Skeletal muscle tissue (tissue), 4 donors: Measurements from ENCODE around the gene TMIGD3. TPM values are rescaled to one million over a fixed set of nuclear protein-coding genes. Genes with fewer than 3 reads are reported as not detected.
"Not testable (repeated sequence)": the region's sequence is repeated elsewhere in the genome, so short reads cannot be mapped to it uniquely, and the experiment has no call there.

Source experiments
- H3K27ac ChIP-seq: one replicate; pipeline ENCODE4 v1.7.0; 2013; ENCODE audit warnings: mild to moderate bottlenecking, low read depth, low read length, inconsistent platforms
- H3K27me3 ChIP-seq, 3 donors: one replicate each; pipeline ENCODE4 v1.7.0; 2013; ENCODE audit warnings: low read length in 3 of 3; ENCODE audit not compliant: control insufficient read depth in 3 of 3, insufficient read depth in 3 of 3
- H3K36me3 ChIP-seq, 3 donors: one replicate each; pipeline ENCODE4 v1.7.0; 2013; ENCODE audit warnings: low read length in 3 of 3; ENCODE audit not compliant: control insufficient read depth in 3 of 3, insufficient read depth in 3 of 3
- H3K4me1 ChIP-seq, 3 donors: one replicate each; pipeline ENCODE4 v1.7.0; 2013; ENCODE audit warnings: low read length in 3 of 3, mild to moderate bottlenecking in 3 of 3; ENCODE audit not compliant: control insufficient read depth in 3 of 3, insufficient read depth in 3 of 3
- H3K4me3 ChIP-seq, 3 donors: one replicate each; pipeline ENCODE4 v1.7.0; 2013; ENCODE audit warnings: low read length in 3 of 3
- H3K9ac ChIP-seq, 3 donors: one replicate each; pipeline ENCODE4 v1.7.0; 2013; ENCODE audit warnings: low read length in 3 of 3, mild to moderate bottlenecking in 3 of 3, moderate library complexity in 2 of 3, low read depth in 1 of 3
- H3K9me3 ChIP-seq, 3 donors: one replicate each; pipeline ENCODE4 v1.7.0; 2013; ENCODE audit warnings: low read length in 3 of 3; ENCODE audit not compliant: control insufficient read depth in 3 of 3
- total RNA-seq: library from RNA; depleted of rRNA; stranded (reverse); fragments of >200 nt; gene quantifications from one replicate; pipeline ENCODE4 v1.2.3, GENCODE V29; 2014
- donor health status: Osteomylitis.

Gene TMIGD3
- total RNA-seq, result 1.6 TPM

GRCh38 chr1:111503585-111504060 lies at the start of gene TMIGD3, which contains the start of gene ADORA3:
Gene TMIGD3, minus strand, starts transcription at chr1:111503633. Its CDS starts 279 bp downstream, at chr1:111503354.
Gene ADORA3, minus strand, starts transcription at chr1:111503633. Its CDS starts 279 bp downstream, at chr1:111503354.
- Histone ChIP-seq H3K4me3 (no peak within 1 kb of the TSS), H3K27ac (peak within 1 kb of the TSS; percentile 15), H3K9ac (no peak within 1 kb of the TSS), H3K9me3 (no peaks in the 10 kb centered on the region), H3K27me3 (no peaks in the 10 kb centered on the region), H3K4me1 (peaks cover 14 to 25% (median 14%) of the 10 kb centered on the region in 3 donors), H3K36me3 (no peaks in the 10 kb centered on the region)

- no peaks in the 10 kb centered on the region for H3K9me3 ChIP-seq
- H3K27me3 ChIP-seq, result no peaks in the 10 kb centered on the region
- H3K4me3 ChIP-seq, result no peak overlapping the region
- H3K27ac ChIP-seq, result no peak overlapping the region
- no peak overlapping the region for H3K9ac ChIP-seq
- H3K36me3 ChIP-seq, result no peaks in the 10 kb centered on the region
- no peaks in the 10 kb centered on the region for H3K4me1 ChIP-seq
Observed at GRCh38 chr1:111553196-111553595, 49.8 kb upstream of the TMIGD3 start.

- no peaks in the 10 kb centered on the region for H3K9me3 ChIP-seq
- H3K4me3 ChIP-seq, result no peak overlapping the region
- no peak overlapping the region for H3K27ac ChIP-seq
- no peaks in the 10 kb centered on the region for H3K4me1 ChIP-seq
- H3K36me3 ChIP-seq, result no peaks in the 10 kb centered on the region
- H3K27me3 ChIP-seq, result no peaks in the 10 kb centered on the region
- no peak overlapping the region for H3K9ac ChIP-seq
Observed at GRCh38 chr1:111552587-111552986, 49.2 kb upstream of the TMIGD3 start.

GRCh38 chr1:111551623-111552411 lies 48.4 kb upstream of the TMIGD3 start:
- no peaks in the 10 kb centered on the region for H3K27me3 ChIP-seq
- no peaks in the 10 kb centered on the region for H3K4me1 ChIP-seq
- H3K4me3 ChIP-seq, result no peak overlapping the region
- no peaks in the 10 kb centered on the region for H3K9me3 ChIP-seq
- H3K27ac ChIP-seq, result no peak overlapping the region
- no peak overlapping the region for H3K9ac ChIP-seq
- H3K36me3 ChIP-seq, result no peaks in the 10 kb centered on the region

- H3K9me3 ChIP-seq, H3K4me1 ChIP-seq, H3K4me3 ChIP-seq, H3K36me3 ChIP-seq, H3K27me3 ChIP-seq, H3K27ac ChIP-seq, H3K9ac ChIP-seq: not testable (repeated sequence)
Observed at GRCh38 chr1:111547786-111548185, 44.4 kb upstream of the TMIGD3 start.

GRCh38 chr1:111542187-111542586 lies 38.8 kb upstream of the TMIGD3 start:
- no peaks in the 10 kb centered on the region for H3K9me3 ChIP-seq
- no peaks in the 10 kb centered on the region for H3K36me3 ChIP-seq
- no peak overlapping the region for H3K4me3 ChIP-seq
- no peaks in the 10 kb centered on the region for H3K4me1 ChIP-seq
- no peak overlapping the region for H3K9ac ChIP-seq
- H3K27ac ChIP-seq, result no peak overlapping the region
- no peaks in the 10 kb centered on the region for H3K27me3 ChIP-seq

GRCh38 chr1:111541721-111542120 lies 38.3 kb upstream of the TMIGD3 start:
- Histone ChIP-seq H3K9me3 (no peaks in the 10 kb centered on the region), H3K27me3 (no peaks in the 10 kb centered on the region), H3K36me3 (no peaks in the 10 kb centered on the region), H3K4me3 (no peak overlapping the region), H3K4me1 (no peaks in the 10 kb centered on the region), H3K9ac (no peak overlapping the region), H3K27ac (no peak overlapping the region)

GRCh38 chr1:111540928-111541327 lies 37.5 kb upstream of the TMIGD3 start:
- no peaks in the 10 kb centered on the region for H3K36me3 ChIP-seq
- no peak overlapping the region for H3K27ac ChIP-seq
- no peaks in the 10 kb centered on the region for H3K4me1 ChIP-seq
- H3K4me3 ChIP-seq, result no peak overlapping the region
- H3K9me3 ChIP-seq, result no peaks in the 10 kb centered on the region
- no peak overlapping the region for H3K9ac ChIP-seq
- no peaks in the 10 kb centered on the region for H3K27me3 ChIP-seq

GRCh38 chr1:111538343-111539025 lies 35.1 kb upstream of the TMIGD3 start:
- Histone ChIP-seq H3K27ac (no peak overlapping the region), H3K36me3 (no peaks in the 10 kb centered on the region), H3K4me1 (no peaks in the 10 kb centered on the region), H3K4me3 (no peak overlapping the region), H3K9me3 (no peaks in the 10 kb centered on the region), H3K9ac (no peak overlapping the region), H3K27me3 (no peaks in the 10 kb centered on the region)
